Lower leg skin (tissue), 3 donors: ENCODE results near the gene KCTD18.

Source experiments
- POLR2A ChIP-seq, 2 donors: fragments of 450-650 bp; IDR thresholded peaks; one replicate each; pipeline ENCODE4 v1.6.1; 2016 to 2017; ENCODE audit warnings: antibody characterized with exemption in 2 of 2, mild to moderate bottlenecking in 1 of 2, moderate library complexity in 1 of 2
- TF ChIP-seq, protein P1 (sequence below), 3 donors: fragments of 450-650 bp; IDR thresholded peaks; one replicate each; pipeline ENCODE4 v1.5.1; 2016; ENCODE audit warnings: antibody characterized with exemption in 3 of 3, mild to moderate bottlenecking in 3 of 3, moderate library complexity in 2 of 3

DNA sequence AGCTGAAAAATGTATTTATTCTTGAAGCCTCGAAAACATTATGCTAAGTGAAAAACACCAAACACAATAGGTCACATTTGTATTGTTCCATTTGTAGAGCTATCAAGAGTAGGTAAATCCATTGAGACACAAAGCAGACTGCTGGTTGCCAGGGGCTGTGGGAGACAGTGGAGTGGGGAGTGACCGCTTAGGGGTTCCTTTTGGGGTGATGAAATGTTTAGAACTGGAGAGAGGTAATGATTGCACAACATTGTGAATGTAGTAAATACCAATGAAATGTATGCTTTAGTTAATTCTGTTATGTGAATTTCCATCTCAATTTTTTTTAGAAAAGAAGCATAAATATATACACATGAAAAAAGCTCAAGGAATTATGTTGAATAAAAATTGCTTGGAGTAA lies 15.8 kb downstream of the KCTD18 start:
- TF ChIP-seq, protein P1, sequence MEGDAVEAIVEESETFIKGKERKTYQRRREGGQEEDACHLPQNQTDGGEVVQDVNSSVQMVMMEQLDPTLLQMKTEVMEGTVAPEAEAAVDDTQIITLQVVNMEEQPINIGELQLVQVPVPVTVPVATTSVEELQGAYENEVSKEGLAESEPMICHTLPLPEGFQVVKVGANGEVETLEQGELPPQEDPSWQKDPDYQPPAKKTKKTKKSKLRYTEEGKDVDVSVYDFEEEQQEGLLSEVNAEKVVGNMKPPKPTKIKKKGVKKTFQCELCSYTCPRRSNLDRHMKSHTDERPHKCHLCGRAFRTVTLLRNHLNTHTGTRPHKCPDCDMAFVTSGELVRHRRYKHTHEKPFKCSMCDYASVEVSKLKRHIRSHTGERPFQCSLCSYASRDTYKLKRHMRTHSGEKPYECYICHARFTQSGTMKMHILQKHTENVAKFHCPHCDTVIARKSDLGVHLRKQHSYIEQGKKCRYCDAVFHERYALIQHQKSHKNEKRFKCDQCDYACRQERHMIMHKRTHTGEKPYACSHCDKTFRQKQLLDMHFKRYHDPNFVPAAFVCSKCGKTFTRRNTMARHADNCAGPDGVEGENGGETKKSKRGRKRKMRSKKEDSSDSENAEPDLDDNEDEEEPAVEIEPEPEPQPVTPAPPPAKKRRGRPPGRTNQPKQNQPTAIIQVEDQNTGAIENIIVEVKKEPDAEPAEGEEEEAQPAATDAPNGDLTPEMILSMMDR (IDR thresholded peaks at IDR 0.05), result no peak
- no peak for TF ChIP-seq POLR2A (IDR thresholded peaks at IDR 0.05)
